Renal pelvis (tissue), 4 donors: Measurements from ENCODE around the gene ACSL3. TPM values are rescaled to one million over a fixed set of nuclear protein-coding genes. Genes with fewer than 3 reads are reported as not detected.
"Not testable (repeated sequence)": the region's sequence is repeated elsewhere in the genome, so short reads cannot be mapped to it uniquely, and the experiment has no call there.

ENCODE experiments used
- DNase-seq: peaks from one replicate; pipeline ENCODE4 v3.0.0-alpha.2; 2013
- polyA plus RNA-seq, 3 donors: library from polyadenylated mRNA; unstranded; fragments of 120-200 nt; gene quantifications; one replicate each; pipeline ENCODE4 v1.2.1, GENCODE V29; 2013; ENCODE audit not compliant: insufficient read length in 3 of 3

ACSL3 gene
- polyA plus RNA-seq, 3 donors: 62.7 to 68.4 (median 65.4) TPM

- DNase-seq: no peak
Measured at GRCh38 chr2:222968550-222969155, 107.8 kb downstream of the ACSL3 start.

- DNase-seq: no peak
Measured at GRCh38 chr2:222969491-222969890, 108.7 kb downstream of the ACSL3 start.

- no peak for DNase-seq
Measured at GRCh38 chr2:222972420-222972819, 111.6 kb downstream of the ACSL3 start.

GRCh38 chr2:222973237-222973636 lies 112.4 kb downstream of the ACSL3 start:
- DNase-seq: no peak

GRCh38 chr2:222973733-222974132 lies 112.9 kb downstream of the ACSL3 start:
- no peak for DNase-seq

GRCh38 chr2:222976521-222977061 lies 115.8 kb downstream of the ACSL3 start:
- DNase-seq: no peak

GRCh38 chr2:222977121-222977520 lies 116.3 kb downstream of the ACSL3 start:
- DNase-seq: no peak

GRCh38 chr2:222978850-222979249 lies 118.0 kb downstream of the ACSL3 start:
- no peak for DNase-seq

- no peak for DNase-seq
Measured at GRCh38 chr2:222979484-222979883, 118.6 kb downstream of the ACSL3 start.

GRCh38 chr2:222982010-222982908 lies 121.4 kb downstream of the ACSL3 start:
- DNase-seq: peak; percentile 29

- DNase-seq: no peak
Measured at GRCh38 chr2:222982909-222983265, 122.1 kb downstream of the ACSL3 start.

GRCh38 chr2:222984908-222985307 lies 124.1 kb downstream of the ACSL3 start:
- no peak for DNase-seq

- no peak for DNase-seq
Measured at GRCh38 chr2:222989431-222989830, 128.6 kb downstream of the ACSL3 start.

GRCh38 chr2:222990206-222990605 lies 129.4 kb downstream of the ACSL3 start:
- not testable (repeated sequence) for DNase-seq

GRCh38 chr2:222992137-222992536 lies 131.3 kb downstream of the ACSL3 start:
- no peak for DNase-seq

Other genes with a start within 250 kb of the ACSL3 start
- 10 to 100 TPM; 25.1 to 26.9 (median 25.8) TPM for gene FARSB, start 204.9 kb upstream of the ACSL3 start, polyA plus RNA-seq
- under 1 TPM in 2 of 3 donors, not detected in 1; 0.10 to 0.17 TPM for gene MOGAT1, start 189.4 kb upstream of the ACSL3 start, polyA plus RNA-seq
- 10 to 100 TPM; 10.7 to 15.3 (median 13.5) TPM for gene KCNE4, start 191.2 kb downstream of the ACSL3 start, polyA plus RNA-seq